H1 (cell line): ENCODE data around the gene SEMA3E. TPM values are rescaled to one million over a fixed set of nuclear protein-coding genes. Genes with fewer than 3 reads are reported as not detected.
A peak's percentile ranks its signal among the peaks of the same experiment; 100 is the strongest.

Experiments
- CTCF ChIA-PET: fragments of 300-600 bp; sonication (Branson Sonifier 250); formaldehyde crosslinking; loops from one replicate; lab custom pipeline; 2021; ENCODE audit not compliant: partially characterized antibody; lab: Charles Lee
- POLR2A ChIA-PET: fragments of 300-600 bp; sonication (Branson Sonifier 250); formaldehyde crosslinking; loops from one replicate; lab custom pipeline; 2021; ENCODE audit warnings: inconsistent platforms; ENCODE audit not compliant: partially characterized antibody; lab: Charles Lee
- DNase-seq, 2 experiments: peaks; one replicate each; pipeline versions ENCODE4 v3.0.0 to v3.0.0-alpha.2; 2010 to 2022; ENCODE audit warnings: low spot score in 2 of 2, low read depth in 1 of 2, mixed read lengths in 1 of 2
- FAIRE-seq: peaks from 2 replicates; lab custom pipeline; 2011; peaks lifted over from hg19 to GRCh38; lab: Jason Lieb, UNC
- H2AFZ ChIP-seq: 2 replicates; pipeline ENCODE4 v1.8.1; 2012; ENCODE audit warnings: low read length, inconsistent platforms
- H2AK5ac ChIP-seq: 2 replicates; pipeline ENCODE4 v1.6.1; 2013; ENCODE audit warnings: low read depth, low read length
- H2BK120ac ChIP-seq: replicated peaks from 2 replicates; pipeline ENCODE3; 2013; ENCODE audit warnings: low read depth, low read length, inconsistent platforms
- H2BK12ac ChIP-seq: 2 replicates; pipeline ENCODE4 v1.6.1; 2013; ENCODE audit warnings: low read depth, low read length
- H2BK15ac ChIP-seq: 2 replicates; pipeline ENCODE4 v1.6.1; 2013; ENCODE audit warnings: low read length
- H2BK20ac ChIP-seq: 2 replicates; pipeline ENCODE4 v1.6.1; 2013; ENCODE audit warnings: low read length
- H2BK5ac ChIP-seq: 2 replicates; pipeline ENCODE4 v1.6.1; 2013; ENCODE audit warnings: low read depth, low read length
- H3K14ac ChIP-seq: 2 replicates; pipeline ENCODE4 v1.6.1; 2013; ENCODE audit warnings: inconsistent platforms; ENCODE audit not compliant: insufficient read length
- H3K18ac ChIP-seq: 2 replicates; pipeline ENCODE4 v1.6.1; 2013; ENCODE audit warnings: low read length; ENCODE audit errors: extremely low read depth
- H3K23ac ChIP-seq: 2 replicates; pipeline ENCODE4 v1.6.1; 2013; ENCODE audit warnings: inconsistent platforms; ENCODE audit not compliant: insufficient read length
- H3K23me2 ChIP-seq: 2 replicates; pipeline ENCODE4 v1.6.1; 2013; ENCODE audit warnings: low read depth, low read length
- H3K27ac ChIP-seq: 2 replicates; pipeline ENCODE4 v1.6.1; 2011; ENCODE audit warnings: low read depth, low read length, inconsistent platforms
- H3K27me3 ChIP-seq, 4 experiments: replicated peaks in 1 of 4; 1 replicate in 1 of 4; 2 replicates in 3 of 4; pipeline versions ENCODE4 v1.6.1 to v1.8.1; 2011 to 2013; ENCODE audit warnings: low read length in 3 of 4, mild to moderate bottlenecking in 3 of 4, inconsistent platforms in 2 of 4, mixed read lengths in 2 of 4, moderate library complexity in 1 of 4; ENCODE audit not compliant: control insufficient read depth in 3 of 4, insufficient read depth in 3 of 4; ENCODE audit errors: extremely low read depth in 1 of 4
- H3K36me3 ChIP-seq, 4 experiments: 2 replicates each; pipeline versions ENCODE4 v1.6.1 to v1.8.1; 2011 to 2013; ENCODE audit warnings: mild to moderate bottlenecking in 4 of 4, low read length in 3 of 4, moderate library complexity in 2 of 4, control low read depth in 1 of 4, inconsistent platforms in 1 of 4; ENCODE audit not compliant: insufficient read depth in 4 of 4, control insufficient read depth in 2 of 4
- H3K4ac ChIP-seq: replicated peaks from 2 replicates; pipeline ENCODE3; 2013; ENCODE audit warnings: low read length, low read depth, mixed read lengths, inconsistent platforms; ENCODE audit not compliant: insufficient read length
- H3K4me1 ChIP-seq, 4 experiments: replicated peaks in 1 of 4; 1 replicate in 1 of 4; 2 replicates in 3 of 4; pipeline versions ENCODE4 v1.6.1 to v1.8.1; 2011 to 2013; ENCODE audit warnings: low read length in 3 of 4, inconsistent platforms in 2 of 4, mixed read lengths in 1 of 4; ENCODE audit not compliant: insufficient read depth in 4 of 4, control insufficient read depth in 3 of 4
- H3K4me2 ChIP-seq, 2 experiments: 2 replicates each; pipeline versions ENCODE4 v1.6.1 to v1.8.1; 2011 to 2013; ENCODE audit warnings: low read depth in 2 of 2, low read length in 2 of 2, control low read depth in 1 of 2, inconsistent platforms in 1 of 2, mild to moderate bottlenecking in 1 of 2; ENCODE audit not compliant: insufficient read depth in 1 of 2
- H3K4me3 ChIP-seq, 4 experiments: fragments of 200-600, 300-600 bp in 1 of 4; sonication (generic), shearing (Covaris generic), sonication (Bioruptor Twin) in 1 of 4; 2 replicates each; pipeline versions ENCODE4 v1.5.1 to v1.8.1; 2011 to 2016; ENCODE audit warnings: low read length in 4 of 4, low read depth in 3 of 4, control low read depth in 2 of 4, inconsistent platforms in 2 of 4, mild to moderate bottlenecking in 2 of 4, mixed read lengths in 1 of 4, moderate library complexity in 1 of 4; ENCODE audit not compliant: insufficient read depth in 2 of 4; ENCODE audit errors: extremely low read depth in 1 of 4
- H3K56ac ChIP-seq: replicated peaks from 2 replicates; pipeline ENCODE3; 2013; ENCODE audit warnings: low read depth, mild to moderate bottlenecking, mixed read lengths, low read length, inconsistent platforms; ENCODE audit not compliant: insufficient read length
- H3K79me1 ChIP-seq: 2 replicates; pipeline ENCODE4 v1.6.1; 2013; ENCODE audit warnings: low read depth, low read length, control low read depth
- H3K79me2 ChIP-seq, 2 experiments: 2 replicates each; pipeline versions ENCODE4 v1.6.1 to v1.8.1; 2012 to 2013; ENCODE audit warnings: low read length in 2 of 2, mild to moderate bottlenecking in 2 of 2, inconsistent platforms in 1 of 2; ENCODE audit not compliant: insufficient read depth in 2 of 2, control insufficient read depth in 1 of 2
- H3K9ac ChIP-seq, 4 experiments: replicated peaks in 1 of 4; 1 replicate in 1 of 4; 2 replicates in 3 of 4; pipeline versions ENCODE4 v1.6.1 to v1.8.1; 2011 to 2013; ENCODE audit warnings: low read depth in 3 of 4, low read length in 3 of 4, control low read depth in 2 of 4, mild to moderate bottlenecking in 2 of 4, moderate library complexity in 2 of 4, inconsistent platforms in 1 of 4; ENCODE audit errors: extremely low read depth in 1 of 4
- H3K9me3 ChIP-seq, 2 experiments: 2 replicates each; pipeline versions ENCODE4 v1.6.1 to v1.8.1; 2012 to 2013; ENCODE audit warnings: mild to moderate bottlenecking in 2 of 2, moderate library complexity in 2 of 2, control low read depth in 1 of 2, inconsistent platforms in 1 of 2, low read depth in 1 of 2, low read length in 1 of 2, mixed read lengths in 1 of 2; ENCODE audit not compliant: insufficient read depth in 2 of 2
- H4K20me1 ChIP-seq, 2 experiments: replicated peaks in 1 of 2; 2 replicates each; pipeline versions ENCODE3 to v1.8.1; 2011 to 2013; ENCODE audit warnings: inconsistent platforms in 2 of 2, low read length in 2 of 2, mild to moderate bottlenecking in 1 of 2; ENCODE audit not compliant: insufficient read depth in 2 of 2, control insufficient read depth in 1 of 2
- H4K5ac ChIP-seq: 2 replicates; pipeline ENCODE4 v1.6.1; 2013; ENCODE audit warnings: low read length, low read depth, mixed read lengths, inconsistent platforms; ENCODE audit not compliant: insufficient read length
- H4K8ac ChIP-seq: 2 replicates; pipeline ENCODE4 v1.8.0; 2013; ENCODE audit warnings: mild to moderate bottlenecking, moderate library complexity, low read length, inconsistent platforms; ENCODE audit not compliant: insufficient read depth; ENCODE audit errors: extremely low read depth
- H4K91ac ChIP-seq: replicated peaks from 2 replicates; pipeline ENCODE3; 2013; ENCODE audit warnings: low read length, mixed read lengths, inconsistent platforms; ENCODE audit not compliant: insufficient read length
- CHD1 ChIP-seq: IDR thresholded peaks from 2 replicates; pipeline ENCODE4 v1.6.1; 2012; ENCODE audit warnings: low read depth, low read length, improper control_type of control experiment
- E2F6 ChIP-seq: IDR thresholded peaks from 2 replicates; pipeline ENCODE4 v1.6.1; 2012; ENCODE audit warnings: inconsistent platforms
- JUND ChIP-seq: IDR thresholded peaks from 2 replicates; pipeline ENCODE4 v1.6.1; 2011; ENCODE audit warnings: mild to moderate bottlenecking, improper control_type of control experiment, low read length
- SP1 ChIP-seq: IDR thresholded peaks from 2 replicates; pipeline ENCODE4 v1.6.1; 2011; ENCODE audit warnings: low read depth, low read length
- SP4 ChIP-seq: IDR thresholded peaks from 2 replicates; pipeline ENCODE4 v1.6.1; 2012; ENCODE audit warnings: low read length, inconsistent platforms
- TCF12 ChIP-seq: IDR thresholded peaks from 2 replicates; pipeline ENCODE4 v1.6.1; 2011; ENCODE audit warnings: low read depth, mild to moderate bottlenecking, low read length
- WGBS, 2 experiments: shearing (Covaris generic) in 1 of 2; methylation state at CpG; one replicate each; pipeline versions ENCODE4 v1.1.6 to v1.1.7; 2013 to 2015; ENCODE audit warnings: low lambda C conversion rate in 2 of 2, mixed read lengths in 2 of 2, inconsistent platforms in 1 of 2, low coverage in 1 of 2, missing lambda C conversion rate in 1 of 2; ENCODE audit not compliant: insufficient replicate concordance in 2 of 2, insufficient coverage in 1 of 2, insufficient read length in 1 of 2; ENCODE audit errors: extremely low coverage in 1 of 2, missing lambda C conversion rate in 1 of 2; 5-methylcytosine and 5-hydroxymethylcytosine counted together
- polyA plus RNA-seq, 7 experiments: library from polyadenylated mRNA; depleted of rRNA in 3 of 7; stranded (reverse) in 5 of 7; unstranded in 2 of 7; fragments of >200 nt in 5 of 7; fragments of 200-250 nt in 2 of 7; gene quantifications; 1 replicate in 5 of 7; 2 replicates in 1 of 7; 4 replicates in 1 of 7; pipeline versions ENCODE4 v1.2.1 to v1.2.3, GENCODE V29; 2011 to 2013; ENCODE audit warnings: missing spikeins in 2 of 7, mixed read lengths in 2 of 7
- total RNA-seq: library from RNA; stranded (reverse); fragmentation: NEBNext Ultra II Directional; extraction: Animal tissue kit (Norgen Biotek cat#: 25700); gene quantifications from 2 replicates; pipeline ENCODE4 v1.2.1, GENCODE V29; 2021

SEMA3E gene
- total and polyA plus RNA-seq, 2 of the 8 experiments (the other 6 are each of a cell fraction or from before 2014, with no cell fraction given): 0.93 to 0.94 TPM

- ChIA-PET CTCF (interaction anchor here (0.7 kb wide), 1 partner anchor 24 kb away, joined by 3 read pairs; no protein-coding TSS in a partner anchor), POLR2A (no interaction called here)
- Histone ChIP-seq H4K20me1 (no peaks in the 10 kb centered on the region), H3K4ac (no peak overlapping the region), H4K5ac (no peak overlapping the region), H2AFZ (0 out of 2 replicates have a peak overlapping the region, but pooled peaks have one; percentile 17), H4K91ac (no peak overlapping the region), H3K27me3 (no peaks in the 10 kb centered on the region), H2BK12ac (no peak overlapping the region), H2AK5ac (no peak overlapping the region), H2BK15ac (no peak overlapping the region), H3K18ac (no peak overlapping the region), H3K4me2 (no peak overlapping the region), H3K4me3 (no peak overlapping the region), H3K79me2 (no peaks in the 10 kb centered on the region), H2BK120ac (no peak overlapping the region), H3K9ac (no peak overlapping the region)
- no peak for DNase-seq
- 89% methylated on average over 4 of the region's 4 CpGs; no CpG with 5 or more reads in 1 of the 2 experiments for WGBS, 2 experiments
- TF ChIP-seq SP4: no peak
- no peak for TF ChIP-seq JUND
- TF ChIP-seq E2F6: no peak
- TF ChIP-seq CHD1: no peak
- TF ChIP-seq SP1: no peak
- TF ChIP-seq TCF12: no peak
- TF ChIP-seq, all 59 proteins: peak for 0
- Histone ChIP-seq H2BK5ac (no peak overlapping the region), H3K4me1 (no peaks in the 10 kb centered on the region; a peak in 1 of 7 replicates), H2BK20ac (no peak overlapping the region), H3K79me1 (no peaks in the 10 kb centered on the region), H3K23me2 (no peaks in the 10 kb centered on the region), H3K36me3 (no peaks in the 10 kb centered on the region), H3K14ac (no peak overlapping the region), H3K23ac (no peak overlapping the region), H3K56ac (no peak overlapping the region), H3K9me3 (no peaks in the 10 kb centered on the region), H4K8ac (no peak overlapping the region), H3K27ac (no peak overlapping the region)
- no peak for FAIRE-seq
Measured at GRCh38 chr7:83663131-83663530, 14.2 kb upstream of the SEMA3E start.
